ENCODE measurements around the gene ARMC9.
"Not testable (repeated sequence)": the region's sequence is repeated elsewhere in the genome, so short reads cannot be mapped to it uniquely, and the experiment has no call there.

Gene ARMC9

GRCh38 chr2:231405601-231406367 lies 207.4 kb downstream of the ARMC9 start:
- Mint-ChIP-seq H3K4me3 (peak overlapping the region; percentile 62), H3K4me1 (peaks cover 11% of the 10 kb centered on the region), H3K27ac (peak overlapping the region; percentile 89)
- DNase-seq (ENCODE audit: low spot score in 2 of 2) (peak in 1 of 2 donors; percentile 50), ATAC-seq (ENCODE audit: low read depth) (peak; percentile 89)
- not testable (repeated sequence) for H3K9me3 Mint-ChIP-seq, H3K27me3 Mint-ChIP-seq, H3K36me3 Mint-ChIP-seq

- not testable (repeated sequence) for DNase-seq (ENCODE audit: low spot score in 2 of 2); ATAC-seq (ENCODE audit: low read depth); H3K27ac Mint-ChIP-seq; H3K9me3 Mint-ChIP-seq; H3K27me3 Mint-ChIP-seq; H3K4me3 Mint-ChIP-seq; H3K36me3 Mint-ChIP-seq; H3K4me1 Mint-ChIP-seq
These were observed 209.3 kb downstream of the ARMC9 start for GRCh38 chr2:231407686-231408085.

- H3K4me1 Mint-ChIP-seq; H3K36me3 Mint-ChIP-seq; H3K9me3 Mint-ChIP-seq; H3K27ac Mint-ChIP-seq; ATAC-seq (ENCODE audit: low read depth); H3K4me3 Mint-ChIP-seq; DNase-seq (ENCODE audit: low spot score in 2 of 2); H3K27me3 Mint-ChIP-seq: not testable (repeated sequence)
These were observed 209.9 kb downstream of the ARMC9 start for GRCh38 chr2:231408304-231408703.

GRCh38 chr2:231409776-231410175 lies 211.3 kb downstream of the ARMC9 start:
- Mint-ChIP-seq H3K27ac (no peak overlapping the region), H3K27me3 (peaks cover 4% of the 10 kb centered on the region), H3K36me3 (peaks cover 2% of the 10 kb centered on the region), H3K9me3 (peaks cover 2% of the 10 kb centered on the region), H3K4me1 (peaks cover 9% of the 10 kb centered on the region), H3K4me3 (no peak overlapping the region)
- ATAC-seq (ENCODE audit: low read depth) = no peak
- DNase-seq (ENCODE audit: low spot score in 2 of 2) = no peak

GRCh38 chr2:231410293-231411004 lies 212.0 kb downstream of the ARMC9 start:
- DNase-seq (ENCODE audit: low spot score in 2 of 2) (no peak), ATAC-seq (ENCODE audit: low read depth) (no peak)
- H3K9me3 Mint-ChIP-seq = peaks cover 2% of the 10 kb centered on the region
- no peak overlapping the region for H3K27ac Mint-ChIP-seq
- H3K4me3 Mint-ChIP-seq = no peak overlapping the region
- peaks cover 7% of the 10 kb centered on the region for H3K27me3 Mint-ChIP-seq
- H3K36me3 Mint-ChIP-seq = peaks cover 2% of the 10 kb centered on the region
- peaks cover 4% of the 10 kb centered on the region for H3K4me1 Mint-ChIP-seq

- Mint-ChIP-seq H3K27ac (no peak overlapping the region), H3K4me1 (no peaks in the 10 kb centered on the region), H3K27me3 (peaks cover 7% of the 10 kb centered on the region), H3K9me3 (peaks cover 2% of the 10 kb centered on the region), H3K36me3 (peaks cover 2% of the 10 kb centered on the region), H3K4me3 (no peak overlapping the region)
- DNase-seq (ENCODE audit: low spot score in 2 of 2) = no peak
- ATAC-seq (ENCODE audit: low read depth) = no peak
These were observed 212.8 kb downstream of the ARMC9 start for GRCh38 chr2:231411237-231411636.

- peaks cover 7% of the 10 kb centered on the region for H3K27me3 Mint-ChIP-seq
- H3K36me3 Mint-ChIP-seq = peaks cover 2% of the 10 kb centered on the region
- ATAC-seq (ENCODE audit: low read depth) (peak; percentile 98), DNase-seq (ENCODE audit: low spot score in 2 of 2) (peak; percentile 82 to 84)
- H3K4me3 Mint-ChIP-seq = peak overlapping the region; percentile 66
- H3K4me1 Mint-ChIP-seq = no peaks in the 10 kb centered on the region
- H3K27ac Mint-ChIP-seq = no peak overlapping the region
- peaks cover 2% of the 10 kb centered on the region for H3K9me3 Mint-ChIP-seq
These were observed 213.6 kb downstream of the ARMC9 start for GRCh38 chr2:231411831-231412617.

- ATAC-seq (ENCODE audit: low read depth) (no peak), DNase-seq (ENCODE audit: low spot score in 2 of 2) (no peak)
- Mint-ChIP-seq H3K4me3 (peak overlapping the region; percentile 66), H3K9me3 (peaks cover 2% of the 10 kb centered on the region), H3K4me1 (no peaks in the 10 kb centered on the region), H3K27me3 (peaks cover 7% of the 10 kb centered on the region), H3K36me3 (peaks cover 2% of the 10 kb centered on the region), H3K27ac (no peak overlapping the region)
These were observed 214.2 kb downstream of the ARMC9 start for GRCh38 chr2:231412618-231412963.

- no peak for ATAC-seq (ENCODE audit: low read depth)
- H3K4me1 Mint-ChIP-seq = no peaks in the 10 kb centered on the region
- peaks cover 2% of the 10 kb centered on the region for H3K36me3 Mint-ChIP-seq
- H3K27me3 Mint-ChIP-seq = peaks cover 7% of the 10 kb centered on the region
- no peak overlapping the region for H3K4me3 Mint-ChIP-seq
- peaks cover 2% of the 10 kb centered on the region for H3K9me3 Mint-ChIP-seq
- no peak overlapping the region for H3K27ac Mint-ChIP-seq
- no peak for DNase-seq (ENCODE audit: low spot score in 2 of 2)
These were observed 215.0 kb downstream of the ARMC9 start for GRCh38 chr2:231413456-231413855.

GRCh38 chr2:231413921-231414476 lies 215.6 kb downstream of the ARMC9 start:
- Mint-ChIP-seq H3K27ac (no peak overlapping the region), H3K27me3 (peaks cover 8% of the 10 kb centered on the region), H3K4me3 (no peak overlapping the region), H3K9me3 (peaks cover 2% of the 10 kb centered on the region), H3K4me1 (no peaks in the 10 kb centered on the region), H3K36me3 (peaks cover 2% of the 10 kb centered on the region)
- DNase-seq (ENCODE audit: low spot score in 2 of 2) = no peak
- no peak for ATAC-seq (ENCODE audit: low read depth)

- H3K27me3 Mint-ChIP-seq = peaks cover 11% of the 10 kb centered on the region
- ATAC-seq (ENCODE audit: low read depth) = no peak
These were observed 216.6 kb downstream of the ARMC9 start for GRCh38 chr2:231415029-231415428.

GRCh38 chr2:231418820-231419640 lies 220.6 kb downstream of the ARMC9 start:
- Mint-ChIP-seq H3K27ac (no peak overlapping the region), H3K9me3 (no peaks in the 10 kb centered on the region)

More at GRCh38 chr2:231415029-231415428, 216.6 kb downstream of the ARMC9 start:
- no peak for DNase-seq (ENCODE audit: low spot score in 2 of 2)
- Mint-ChIP-seq H3K9me3 (peaks cover 2% of the 10 kb centered on the region), H3K36me3 (peaks cover 2% of the 10 kb centered on the region), H3K27ac (no peak overlapping the region), H3K4me1 (no peaks in the 10 kb centered on the region), H3K4me3 (no peak overlapping the region)

GRCh38 chr2:231421051-231421580 lies 222.7 kb downstream of the ARMC9 start:
- no peak for DNase-seq (ENCODE audit: low spot score in 2 of 2)
- H3K36me3 Mint-ChIP-seq = no peaks in the 10 kb centered on the region
- no peaks in the 10 kb centered on the region for H3K9me3 Mint-ChIP-seq
- H3K4me3 Mint-ChIP-seq = no peak overlapping the region
- H3K27me3 Mint-ChIP-seq = peaks cover 5% of the 10 kb centered on the region
- H3K27ac Mint-ChIP-seq = no peak overlapping the region
- H3K4me1 Mint-ChIP-seq = no peaks in the 10 kb centered on the region
- no peak for ATAC-seq (ENCODE audit: low read depth)

More at GRCh38 chr2:231418820-231419640, 220.6 kb downstream of the ARMC9 start:
- Mint-ChIP-seq H3K4me1 (no peaks in the 10 kb centered on the region), H3K36me3 (no peaks in the 10 kb centered on the region), H3K27me3 (peaks cover 8% of the 10 kb centered on the region), H3K4me3 (no peak overlapping the region)
- DNase-seq (ENCODE audit: low spot score in 2 of 2) (no peak), ATAC-seq (ENCODE audit: low read depth) (no peak)

Measured in memory B cell (primary cell).